Psoas muscle (tissue), 8 donors: ENCODE data around the gene FAM181A. TPM values are rescaled to one million over a fixed set of nuclear protein-coding genes. Genes with fewer than 3 reads are reported as not detected.

Source experiments
- ATAC-seq, 4 donors: fragments of 200-7000 bp; cut with Tn5 transposase; one replicate each; pipeline ENCODE4 v1.9.1; 2020; ENCODE audit warnings: moderate library complexity in 3 of 4, mild to moderate bottlenecking in 2 of 4
- DNase-seq, 2 donors: peaks; one replicate each; pipeline ENCODE4 v3.0.0-alpha.2; 2020
- H3K27ac ChIP-seq: fragments of 200-600 bp; one replicate; pipeline ENCODE4 v1.8.0; 2022
- H3K27me3 ChIP-seq, 3 donors: fragments of 200-600 bp in 1 of 3; one replicate each; pipeline versions ENCODE4 v1.6.1 to v1.8.0; 2013 to 2022; ENCODE audit warnings: low read length in 2 of 3, mild to moderate bottlenecking in 2 of 3, moderate library complexity in 1 of 3; ENCODE audit not compliant: insufficient read depth in 3 of 3
- H3K36me3 ChIP-seq, 2 donors: fragments of 200-600 bp in 1 of 2; one replicate each; pipeline versions ENCODE4 v1.6.1 to v1.8.0; 2013 to 2022; ENCODE audit warnings: low read depth in 1 of 2, mild to moderate bottlenecking in 1 of 2, moderate library complexity in 1 of 2; ENCODE audit not compliant: insufficient read depth in 1 of 2
- H3K4me1 ChIP-seq: fragments of 200-600 bp; one replicate; pipeline ENCODE4 v1.8.0; 2022
- H3K4me3 ChIP-seq: fragments of 200-600 bp; one replicate; pipeline ENCODE4 v1.8.0; 2022; ENCODE audit warnings: mild to moderate bottlenecking
- H3K9me3 ChIP-seq: fragments of 200-600 bp; one replicate; pipeline ENCODE4 v1.8.0; 2022
- WGBS, 3 donors: extraction: QIAGEN DNeasy Blood & Tissue Kit; methylation state at CpG; one replicate each; pipeline versions ENCODE4 v1.1.6 to v1.1.7; 2013; 5-methylcytosine and 5-hydroxymethylcytosine counted together
- intact Hi-C, 2 donors: fragments of 100-400 bp; cut with DNase I; formaldehyde crosslinking; loops; one replicate each; pipeline versions ENCODE4 v1.11.0 to v1.14.2; 2022
- polyA plus RNA-seq, 3 donors: library from polyadenylated mRNA; stranded (reverse); fragments of 200-250 nt; gene quantifications; one replicate each; pipeline ENCODE4 v1.2.3, GENCODE V29; 2013
- total RNA-seq, 4 donors: library from RNA; stranded (reverse); fragmentation: NEBNext Ultra II Directional in 2 of 4; extraction: Animal tissue kit (Norgen Biotek cat#: 25700) in 2 of 4; gene quantifications; one replicate each; pipeline versions ENCODE4 v1.2.1 to v1.2.4, GENCODE V29; 2021 to 2023
- TF ChIP-seq, protein P1 (sequence below): fragments of 200-600 bp; IDR thresholded peaks from one replicate; pipeline ENCODE4 v1.8.0; 2022; ENCODE audit warnings: antibody characterized with exemption
- donor health status: healthy with polysubstance abuse.
- donor health status: DM: no; HTN: no; CAD: no; lungs with moderate emphysema.
- donor health status: Bipolar disorder and iron deficiency.
- donor health status: healthy.
- donor health status: DM: yes; HTN: yes; CAD: no.
- donor health status: DM: no; HTN: no; CAD: no.
- donor health status: DM: no; HTN: no; CAD: no.
- donor health status: DM: yes; HTN: yes; CAD: no.

The FAM181A gene
- total and polyA plus RNA-seq, 7 donors = 0.14 to 0.32 TPM; not detected in 5

DNA sequence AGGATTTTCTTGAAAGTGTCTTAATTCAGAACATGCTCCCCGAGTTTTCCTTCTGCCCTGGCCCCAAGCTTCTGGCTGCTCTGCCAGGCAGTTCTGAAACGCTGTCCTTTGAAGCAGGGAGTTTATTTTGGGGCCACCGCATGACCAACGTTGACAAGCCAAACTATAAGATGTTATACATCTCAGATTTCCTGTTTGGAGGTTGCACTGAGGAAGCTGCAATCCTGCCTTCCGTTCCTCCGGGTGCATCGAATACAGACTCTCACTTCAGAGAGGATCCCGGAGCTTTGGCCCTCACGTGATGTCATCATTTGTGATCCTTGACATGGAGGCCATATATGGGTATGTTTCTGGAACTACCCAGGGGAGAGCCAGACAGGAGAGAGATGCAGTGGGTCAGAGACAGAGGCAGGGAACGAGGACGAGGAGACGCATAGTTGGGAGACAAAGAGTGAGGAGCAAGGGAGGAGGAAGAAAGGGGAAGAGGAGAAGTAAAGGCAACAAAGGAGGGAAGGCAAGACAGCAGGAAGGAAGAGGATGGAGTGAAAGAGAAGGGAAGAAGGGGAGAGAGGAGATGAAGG is 49.4 kb downstream of the FAM181A start, which contains the start of gene ASB2:
Gene ASB2 (minus strand): TSS at position 94 of the 581 bp plus-strand sequence. CDS start 12,031 bp downstream, outside the sequence.
- DNase-seq (peak in 1 of 2 donors; percentile 76), ATAC-seq (peak; percentile 12 to 42 (median 18))
- H3K36me3 ChIP-seq = peaks cover 0 to 5% of the 10 kb centered on the region in 2 donors
- H3K4me3 ChIP-seq = peak within 1 kb of the TSS; percentile 83
- H3K27me3 ChIP-seq = no peaks in the 10 kb centered on the region
- WGBS, 3 donors = 6 to 10% (median 8%) methylated on average over 12 of the region's 12 CpGs
- peak within 1 kb of the TSS; percentile 98 for H3K27ac ChIP-seq
- no peaks in the 10 kb centered on the region for H3K9me3 ChIP-seq
- TF ChIP-seq, protein P1, sequence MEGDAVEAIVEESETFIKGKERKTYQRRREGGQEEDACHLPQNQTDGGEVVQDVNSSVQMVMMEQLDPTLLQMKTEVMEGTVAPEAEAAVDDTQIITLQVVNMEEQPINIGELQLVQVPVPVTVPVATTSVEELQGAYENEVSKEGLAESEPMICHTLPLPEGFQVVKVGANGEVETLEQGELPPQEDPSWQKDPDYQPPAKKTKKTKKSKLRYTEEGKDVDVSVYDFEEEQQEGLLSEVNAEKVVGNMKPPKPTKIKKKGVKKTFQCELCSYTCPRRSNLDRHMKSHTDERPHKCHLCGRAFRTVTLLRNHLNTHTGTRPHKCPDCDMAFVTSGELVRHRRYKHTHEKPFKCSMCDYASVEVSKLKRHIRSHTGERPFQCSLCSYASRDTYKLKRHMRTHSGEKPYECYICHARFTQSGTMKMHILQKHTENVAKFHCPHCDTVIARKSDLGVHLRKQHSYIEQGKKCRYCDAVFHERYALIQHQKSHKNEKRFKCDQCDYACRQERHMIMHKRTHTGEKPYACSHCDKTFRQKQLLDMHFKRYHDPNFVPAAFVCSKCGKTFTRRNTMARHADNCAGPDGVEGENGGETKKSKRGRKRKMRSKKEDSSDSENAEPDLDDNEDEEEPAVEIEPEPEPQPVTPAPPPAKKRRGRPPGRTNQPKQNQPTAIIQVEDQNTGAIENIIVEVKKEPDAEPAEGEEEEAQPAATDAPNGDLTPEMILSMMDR = no peak
- H3K4me1 ChIP-seq = peaks cover 29% of the 10 kb centered on the region
- intact Hi-C loops = no loop called here

DNA sequence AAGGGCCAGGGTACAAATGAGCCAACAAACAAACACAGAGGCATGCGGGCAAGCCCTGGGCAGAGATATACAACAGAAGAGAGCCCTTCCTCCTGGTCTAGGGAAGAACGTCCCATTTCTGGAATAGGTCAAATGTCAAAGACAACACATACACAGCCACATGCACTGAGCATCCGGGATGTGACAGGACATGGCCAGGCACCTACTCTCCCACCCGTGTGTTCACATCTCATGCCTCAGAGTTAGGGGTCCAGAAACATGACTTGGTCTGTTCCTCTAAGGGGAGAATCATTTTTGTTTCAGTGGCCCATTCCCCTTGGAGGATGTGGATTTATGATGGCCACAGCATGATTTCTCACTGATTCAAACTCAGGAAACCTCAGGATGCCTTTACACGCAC is 50.0 kb downstream of the FAM181A start:
- Histone ChIP-seq H3K4me1 (peaks cover 33% of the 10 kb centered on the region), H3K4me3 (peak overlapping the region; percentile 83), H3K36me3 (peaks cover 0 to 5% of the 10 kb centered on the region in 2 donors), H3K9me3 (no peaks in the 10 kb centered on the region), H3K27ac (peak overlapping the region; percentile 98), H3K27me3 (no peaks in the 10 kb centered on the region)
- TF ChIP-seq, protein P1 = no peak
- intact Hi-C loops = no loop called here
- WGBS, 3 donors = 26 to 37% (median 29%) methylated on average over 5 of the region's 5 CpGs
- DNase-seq = peak in 1 of 2 donors; percentile 49
- ATAC-seq = no peak

DNA sequence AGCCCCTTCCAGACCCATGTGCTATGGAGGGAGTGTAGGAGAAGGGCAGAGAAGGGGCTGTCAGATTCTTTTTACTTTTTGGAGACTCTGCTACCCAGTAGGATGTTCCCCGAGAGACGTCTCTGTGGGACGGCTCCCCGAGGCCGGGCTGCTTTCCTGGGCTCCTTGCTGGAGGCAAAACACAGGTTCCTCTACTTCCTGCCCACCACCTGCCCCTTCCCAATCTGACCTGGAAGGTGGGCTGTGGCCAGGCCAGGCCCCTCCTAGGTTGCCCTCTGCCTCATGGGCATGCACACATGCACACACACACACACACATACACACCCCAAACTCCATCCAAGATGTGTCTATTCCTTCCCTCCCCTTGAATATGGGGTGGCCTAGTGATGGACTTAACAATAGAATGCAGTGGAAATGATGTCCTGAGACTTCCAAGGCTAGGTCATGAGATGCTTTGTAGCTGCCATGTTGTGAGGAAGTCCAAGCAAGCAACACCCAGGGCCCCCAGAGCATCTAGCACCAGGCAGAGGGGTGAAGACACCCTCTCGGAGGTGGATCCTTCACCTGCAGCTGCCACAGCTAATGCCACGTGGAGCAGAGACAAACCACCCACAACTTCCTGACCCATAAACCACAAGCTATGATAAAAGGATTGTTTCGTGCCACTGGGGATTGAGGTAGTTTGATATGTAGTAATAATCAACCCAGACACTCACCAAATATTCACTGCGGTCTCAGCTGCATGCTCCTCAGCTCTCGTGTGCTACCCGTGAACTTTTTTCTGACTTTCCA is 50.8 kb downstream of the FAM181A start:
- H3K27me3 ChIP-seq = no peaks in the 10 kb centered on the region
- H3K9me3 ChIP-seq = no peaks in the 10 kb centered on the region
- peak overlapping the region; percentile 98 for H3K27ac ChIP-seq
- WGBS, 3 donors = 79 to 94% (median 81%) methylated on average over 10 to 11 of the region's 11 CpGs
- H3K4me3 ChIP-seq = peak overlapping the region; percentile 83
- peaks cover 41% of the 10 kb centered on the region for H3K4me1 ChIP-seq
- H3K36me3 ChIP-seq = peaks cover 0 to 4% of the 10 kb centered on the region in 2 donors
- intact Hi-C loops = no loop called here
- TF ChIP-seq, protein P1 = no peak
- no peak for ATAC-seq
- DNase-seq = peak in 1 of 2 donors; percentile 29

DNA sequence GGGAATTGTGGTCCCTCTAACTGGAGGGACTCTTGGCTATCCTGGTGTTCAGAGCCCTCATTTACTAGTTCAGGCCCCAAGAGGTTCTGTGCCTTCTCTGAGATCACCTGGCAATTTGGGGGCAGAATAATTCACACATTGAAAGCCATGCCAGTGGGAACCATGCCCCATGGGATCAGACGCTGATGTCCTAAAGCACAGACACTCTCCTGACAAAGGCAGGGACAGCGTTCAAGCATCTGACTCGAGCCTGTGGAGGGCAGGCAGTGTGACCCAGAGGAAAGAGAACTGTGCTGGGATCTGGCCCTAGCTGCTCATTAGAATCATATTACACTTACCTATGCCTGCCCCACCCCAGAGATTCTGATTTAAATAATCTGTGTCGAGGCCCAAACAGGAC is 51.6 kb downstream of the FAM181A start:
- Histone ChIP-seq H3K4me3 (peak overlapping the region; percentile 83), H3K27me3 (no peaks in the 10 kb centered on the region), H3K27ac (peak overlapping the region; percentile 98), H3K9me3 (no peaks in the 10 kb centered on the region), H3K4me1 (peaks cover 49% of the 10 kb centered on the region), H3K36me3 (no peaks in the 10 kb centered on the region)
- ATAC-seq (no peak), DNase-seq (peak in 1 of 2 donors; percentile 51)
- whole genome bisulfite sequencing, 3 donors = 28 to 41% (median 35%) methylated on average over 4 of the region's 4 CpGs
- TF ChIP-seq, protein P1 = no peak
- intact Hi-C loops = no loop called here

Other genes with a start within 250 kb of the FAM181A start
- gene PRIMA1, start 138.9 kb upstream of the FAM181A start, total RNA-seq = under 1 TPM; 0.17 to 0.77 (median 0.27) TPM
- gene PRIMA1, start 138.9 kb upstream of the FAM181A start, polyA plus RNA-seq = under 1 TPM; 0.18 to 0.22 (median 0.19) TPM
- gene ASB2, start 49.2 kb downstream of the FAM181A start, total RNA-seq = 100 to 1,000 TPM; 148 to 443 (median 252) TPM
- gene ASB2, start 49.2 kb downstream of the FAM181A start, polyA plus RNA-seq = 100 to 1,000 TPM in 2 of 3 donors, 10 to 100 TPM in 1; 41.2 to 460 (median 217) TPM
- gene CCDC197, start 70.0 kb downstream of the FAM181A start, total RNA-seq = 1 to 10 TPM in 3 of 4 donors, under 1 TPM in 1; 0.71 to 3.9 (median 2.2) TPM
- gene CCDC197, start 70.0 kb downstream of the FAM181A start, polyA plus RNA-seq = under 1 TPM; 0.04 to 0.69 (median 0.61) TPM
- gene OTUB2, start 99.0 kb downstream of the FAM181A start, total RNA-seq = under 1 TPM; 0.06 to 0.15 (median 0.10) TPM
- gene OTUB2, start 99.0 kb downstream of the FAM181A start, polyA plus RNA-seq = under 1 TPM; 0.04 to 0.96 (median 0.09) TPM
- gene DDX24, start 153.9 kb downstream of the FAM181A start, total RNA-seq = 100 to 1,000 TPM; 145 to 190 (median 171) TPM
- gene DDX24, start 153.9 kb downstream of the FAM181A start, polyA plus RNA-seq = 100 to 1,000 TPM in 1 of 3 donors, 10 to 100 TPM in 2; 66.5 to 124 (median 79.7) TPM
- gene IFI27L1, start 154.0 kb downstream of the FAM181A start, total RNA-seq = 10 to 100 TPM in 1 of 4 donors, 1 to 10 TPM in 3; 6.5 to 14.4 (median 7.8) TPM
- 10 to 100 TPM; 10.4 to 15.0 (median 10.6) TPM for gene IFI27L1, start 154.0 kb downstream of the FAM181A start, polyA plus RNA-seq
- gene IFI27, start 183.4 kb downstream of the FAM181A start, total RNA-seq = 100 to 1,000 TPM in 1 of 4 donors, 10 to 100 TPM in 3; 52.8 to 119 (median 82.2) TPM
- gene IFI27, start 183.4 kb downstream of the FAM181A start, polyA plus RNA-seq = 100 to 1,000 TPM in 2 of 3 donors, 10 to 100 TPM in 1; 93.5 to 229 (median 208) TPM
- 1 to 10 TPM; 5.3 to 6.9 (median 6.2) TPM for gene IFI27L2, start 202.3 kb downstream of the FAM181A start, total RNA-seq
- gene IFI27L2, start 202.3 kb downstream of the FAM181A start, polyA plus RNA-seq = 10 to 100 TPM in 2 of 3 donors, 1 to 10 TPM in 1; 4.9 to 12.5 (median 12.2) TPM
- gene PPP4R4, start 247.0 kb downstream of the FAM181A start, total RNA-seq = under 1 TPM in 3 of 4 donors, not detected in 1; 0.13 to 0.73 (median 0.49) TPM
- under 1 TPM; 0.01 to 0.25 (median 0.09) TPM for gene PPP4R4, start 247.0 kb downstream of the FAM181A start, polyA plus RNA-seq